BLaER1 treated with 17β-estradiol and CSF1 and Interleukin-3, amounts not matched to agents 10 nM and 100 nM (cell line): ENCODE measurements around the gene BRD2.

Experiments used
- H3K27ac ChIP-seq, 11 experiments: shearing (Covaris generic); formaldehyde crosslinking; 2 replicates each; pipeline ENCODE4 v1.8.1; 2022
- H3K27me3 ChIP-seq, 11 experiments: shearing (Covaris generic); formaldehyde crosslinking; 2 replicates each; pipeline ENCODE4 v1.8.1; 2022
- H3K36me3 ChIP-seq, 11 experiments: shearing (Covaris generic); formaldehyde crosslinking; 2 replicates each; pipeline ENCODE4 v1.8.1; 2022
- H3K4me1 ChIP-seq, 10 experiments: shearing (Covaris generic); formaldehyde crosslinking; 2 replicates each; pipeline ENCODE4 v1.8.1; 2022
- H3K4me2 ChIP-seq, 11 experiments: shearing (Covaris generic); formaldehyde crosslinking; 2 replicates each; pipeline ENCODE4 v1.8.1; 2022
- H3K4me3 ChIP-seq, 10 experiments: shearing (Covaris generic); formaldehyde crosslinking; 2 replicates each; pipeline ENCODE4 v1.8.1; 2022
- H3K9ac ChIP-seq, 11 experiments: shearing (Covaris generic); formaldehyde crosslinking; 2 replicates each; pipeline ENCODE4 v1.8.1; 2022
- H3K9me3 ChIP-seq, 11 experiments: shearing (Covaris generic); formaldehyde crosslinking; replicated peaks in 1 of 11; 2 replicates each; pipeline ENCODE4 v1.8.1; 2022
- H4K20me1 ChIP-seq, 11 experiments: shearing (Covaris generic); formaldehyde crosslinking; 2 replicates each; pipeline ENCODE4 v1.8.1; 2022
- Cebpa-rat ChIP-seq, 11 experiments: shearing (Covaris generic); IDR thresholded peaks; 2 replicates each; pipeline ENCODE4 v1.8.1; 2022

The BRD2 gene

DNA sequence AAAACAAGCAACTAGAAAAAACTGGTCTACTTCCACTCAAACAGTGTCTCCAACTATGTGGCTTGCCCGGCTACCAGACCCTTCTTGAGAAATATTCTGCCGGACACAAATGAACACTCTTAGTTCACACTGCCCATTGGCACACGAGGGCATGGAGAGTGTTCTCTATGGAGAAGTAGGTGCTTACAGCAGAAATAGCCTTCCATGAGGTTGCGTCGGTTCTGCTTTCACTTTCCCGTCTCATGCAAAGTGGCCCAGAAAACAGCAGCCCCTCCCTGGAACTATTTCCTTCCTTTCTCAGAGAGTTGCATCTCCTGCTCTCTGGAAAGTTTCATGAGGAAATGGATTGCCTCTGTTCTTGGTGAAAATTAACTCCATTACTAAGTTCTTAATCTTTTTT is 50.5 kb downstream of the BRD2 start:
- Histone ChIP-seq H3K36me3 (no peaks in the 10 kb centered on the region), H3K4me1 (peaks cover 46 to 60% (median 52%) of the 10 kb centered on the region in 10 experiments), H3K4me3 (peak overlapping the region in 2 of 10 experiments; percentile 9 to 21; a peak in 3 of 20 replicates), H3K9ac (peak overlapping the region; percentile 24 to 65 (median 54); a peak in 18 of 22 replicates), H3K27me3 (no peaks in the 10 kb centered on the region), H3K9me3 (no peaks in the 10 kb centered on the region), H3K4me2 (peak overlapping the region; percentile 77 to 89 (median 83)), H3K27ac (peak overlapping the region; percentile 46 to 82 (median 72); a peak in 21 of 22 replicates), H4K20me1 (no peaks in the 10 kb centered on the region)
- TF ChIP-seq Cebpa-rat (IDR thresholded peaks at IDR 0.05) = no peak

DNA sequence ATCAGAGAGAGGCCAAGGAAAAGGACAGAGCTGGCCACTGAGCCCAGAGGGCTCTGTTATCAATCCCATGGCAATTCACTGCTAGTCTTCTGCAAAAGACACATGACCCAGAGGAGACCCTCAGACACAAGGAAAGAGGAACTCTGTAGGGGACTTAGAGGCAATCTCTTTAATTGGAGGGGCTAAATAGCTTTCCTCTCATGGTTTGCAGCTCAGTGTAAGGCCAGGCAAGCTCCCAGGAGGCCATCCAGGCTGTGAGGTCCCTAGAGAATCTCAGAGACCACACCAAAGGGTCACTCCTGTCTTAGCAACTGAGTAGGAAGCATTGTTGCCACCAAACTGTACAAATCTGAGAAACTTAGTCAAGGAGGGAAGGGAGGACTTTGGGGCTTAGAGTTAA is 51.0 kb downstream of the BRD2 start:
- Histone ChIP-seq H3K36me3 (no peaks in the 10 kb centered on the region), H3K9me3 (no peaks in the 10 kb centered on the region), H3K27me3 (no peaks in the 10 kb centered on the region), H3K4me2 (peak overlapping the region; percentile 77 to 89 (median 83)), H3K27ac (peak overlapping the region; percentile 46 to 82 (median 72); a peak in 21 of 22 replicates), H4K20me1 (no peaks in the 10 kb centered on the region), H3K4me1 (peaks cover 46 to 60% (median 52%) of the 10 kb centered on the region in 10 experiments), H3K4me3 (peak overlapping the region in 2 of 10 experiments; percentile 9 to 21; a peak in 4 of 20 replicates), H3K9ac (peak overlapping the region; percentile 12 to 65 (median 54); a peak in 19 of 22 replicates)
- no peak for TF ChIP-seq Cebpa-rat (IDR thresholded peaks at IDR 0.05)

DNA sequence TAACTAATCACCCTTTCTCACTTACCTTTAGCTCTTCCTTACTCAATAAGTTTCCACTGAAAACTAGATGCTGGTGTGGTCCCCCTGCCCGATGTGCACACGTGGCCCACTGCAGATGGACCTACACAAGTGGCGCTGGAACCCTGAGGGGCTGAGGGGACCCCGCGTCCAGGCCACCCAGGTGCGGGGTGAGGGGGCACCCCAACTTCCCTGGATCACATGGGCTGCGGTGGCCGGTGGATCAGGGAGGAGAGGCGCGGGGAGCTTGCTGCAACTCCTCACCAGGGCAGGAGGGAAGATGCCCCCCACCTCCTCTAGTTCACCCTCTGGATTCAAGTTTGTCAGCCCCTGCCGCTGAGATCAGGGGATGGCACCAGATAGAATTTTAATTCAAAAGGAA is 53.5 kb downstream of the BRD2 start:
- Histone ChIP-seq H3K9me3 (peaks cover 0 to 3% (median 0%) of the 10 kb centered on the region in 11 experiments; a peak in 1 of 22 replicates), H3K9ac (no peak overlapping the region), H3K4me2 (no peak overlapping the region), H3K4me3 (no peak overlapping the region), H3K27me3 (no peaks in the 10 kb centered on the region), H3K4me1 (peaks cover 36 to 48% (median 43%) of the 10 kb centered on the region in 10 experiments), H3K27ac (no peak overlapping the region), H3K36me3 (no peaks in the 10 kb centered on the region), H4K20me1 (no peaks in the 10 kb centered on the region)
- TF ChIP-seq Cebpa-rat (IDR thresholded peaks at IDR 0.05) = no peak

DNA sequence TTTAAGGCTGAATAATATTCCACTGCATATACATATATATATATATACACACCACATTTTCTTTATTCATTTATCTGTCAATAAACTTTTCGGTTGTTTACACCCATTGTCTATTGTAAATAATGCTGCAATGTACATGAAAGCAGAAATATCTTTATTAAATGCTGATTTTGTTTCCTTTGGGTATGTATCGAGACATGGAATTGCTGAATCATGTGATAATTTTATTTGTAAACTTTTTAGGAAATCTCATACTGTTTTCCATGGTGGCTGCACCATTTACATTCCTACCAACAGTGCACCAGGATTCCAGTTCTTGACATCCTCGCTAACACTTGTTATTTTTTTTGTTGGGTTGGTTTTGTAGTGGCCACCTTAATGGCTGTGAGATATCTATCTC is 55.1 kb downstream of the BRD2 start:
- Histone ChIP-seq H3K9me3 (peaks cover 0 to 5% (median 0%) of the 10 kb centered on the region in 11 experiments; a peak in 1 of 22 replicates), H3K4me2 (no peak overlapping the region), H3K4me1 (peaks cover 33 to 43% (median 37%) of the 10 kb centered on the region in 10 experiments), H3K4me3 (no peak overlapping the region), H4K20me1 (no peaks in the 10 kb centered on the region), H3K27ac (no peak overlapping the region), H3K9ac (no peak overlapping the region), H3K36me3 (no peaks in the 10 kb centered on the region), H3K27me3 (no peaks in the 10 kb centered on the region)
- no peak for TF ChIP-seq Cebpa-rat (IDR thresholded peaks at IDR 0.05)

DNA sequence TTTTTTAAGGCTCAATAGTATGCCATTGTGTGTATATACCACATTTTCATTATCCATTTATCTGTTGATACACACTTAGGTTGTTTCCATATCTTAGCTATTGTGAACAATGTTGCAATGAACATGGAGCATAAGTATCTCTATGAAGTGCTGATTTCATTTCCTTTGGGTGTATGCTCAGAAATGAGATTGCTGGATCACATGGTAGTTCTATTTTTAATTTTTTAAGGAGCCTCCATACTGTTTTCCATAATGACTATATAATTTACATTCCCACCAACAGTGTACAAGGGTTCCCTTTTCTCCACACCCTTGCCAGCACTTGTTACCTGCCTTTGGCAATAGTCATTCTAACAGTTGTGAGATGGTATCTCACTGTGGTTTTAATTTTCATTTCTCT is 56.1 kb downstream of the BRD2 start:
- Histone ChIP-seq H3K4me1 (peaks cover 32 to 41% (median 36%) of the 10 kb centered on the region in 10 experiments), H3K4me2 (no peak overlapping the region), H4K20me1 (no peaks in the 10 kb centered on the region), H3K9ac (no peak overlapping the region), H3K36me3 (no peaks in the 10 kb centered on the region), H3K27me3 (no peaks in the 10 kb centered on the region), H3K4me3 (no peak overlapping the region), H3K9me3 (peaks cover 0 to 5% (median 0%) of the 10 kb centered on the region in 11 experiments; a peak in 1 of 22 replicates), H3K27ac (no peak overlapping the region)
- no peak for TF ChIP-seq Cebpa-rat (IDR thresholded peaks at IDR 0.05)

DNA sequence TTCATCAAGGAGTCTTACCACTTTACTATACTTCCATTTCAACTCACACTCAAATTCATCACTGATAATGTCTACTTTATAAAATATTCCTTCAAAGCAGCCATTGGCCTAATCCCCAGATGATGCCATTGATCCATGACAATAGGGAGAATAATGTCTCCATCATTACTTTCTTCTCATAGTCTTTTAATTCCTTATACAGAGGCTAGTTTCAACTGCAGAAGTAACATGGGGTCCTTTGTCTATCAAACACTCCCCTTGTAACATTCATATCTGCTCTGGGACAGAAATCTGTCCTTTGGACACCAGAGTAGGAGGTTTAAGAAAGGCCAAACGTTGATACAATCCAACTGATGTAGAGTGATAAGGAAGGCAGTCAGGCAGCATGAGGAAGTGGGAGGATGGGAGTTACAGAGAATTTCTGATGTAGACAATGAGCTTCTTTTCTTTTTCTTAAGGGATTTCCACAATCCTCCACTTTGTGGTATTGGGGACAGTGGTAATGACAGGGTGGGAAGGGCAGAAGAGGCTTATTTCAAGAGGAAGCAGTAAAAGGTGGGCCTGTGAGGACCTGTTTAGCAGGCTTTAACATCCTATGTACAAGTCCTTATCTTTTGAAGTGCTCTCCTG is 59.9 kb downstream of the BRD2 start:
- TF ChIP-seq Cebpa-rat (IDR thresholded peaks at IDR 0.05) = no peak
- Histone ChIP-seq H3K4me1 (peaks cover 27 to 48% (median 33%) of the 10 kb centered on the region in 10 experiments), H3K27me3 (no peaks in the 10 kb centered on the region; a peak in 1 of 22 replicates), H3K27ac (peak overlapping the region; percentile 43 to 95 (median 84); a peak in 21 of 22 replicates), H3K9ac (peak overlapping the region in 7 of 11 experiments; percentile 10 to 70 (median 50); a peak in 13 of 22 replicates), H3K9me3 (peaks cover 0 to 5% (median 0%) of the 10 kb centered on the region in 11 experiments; a peak in 2 of 22 replicates), H3K4me2 (peak overlapping the region; percentile 25 to 74 (median 59)), H4K20me1 (no peaks in the 10 kb centered on the region), H3K36me3 (no peaks in the 10 kb centered on the region), H3K4me3 (no peak overlapping the region)

DNA sequence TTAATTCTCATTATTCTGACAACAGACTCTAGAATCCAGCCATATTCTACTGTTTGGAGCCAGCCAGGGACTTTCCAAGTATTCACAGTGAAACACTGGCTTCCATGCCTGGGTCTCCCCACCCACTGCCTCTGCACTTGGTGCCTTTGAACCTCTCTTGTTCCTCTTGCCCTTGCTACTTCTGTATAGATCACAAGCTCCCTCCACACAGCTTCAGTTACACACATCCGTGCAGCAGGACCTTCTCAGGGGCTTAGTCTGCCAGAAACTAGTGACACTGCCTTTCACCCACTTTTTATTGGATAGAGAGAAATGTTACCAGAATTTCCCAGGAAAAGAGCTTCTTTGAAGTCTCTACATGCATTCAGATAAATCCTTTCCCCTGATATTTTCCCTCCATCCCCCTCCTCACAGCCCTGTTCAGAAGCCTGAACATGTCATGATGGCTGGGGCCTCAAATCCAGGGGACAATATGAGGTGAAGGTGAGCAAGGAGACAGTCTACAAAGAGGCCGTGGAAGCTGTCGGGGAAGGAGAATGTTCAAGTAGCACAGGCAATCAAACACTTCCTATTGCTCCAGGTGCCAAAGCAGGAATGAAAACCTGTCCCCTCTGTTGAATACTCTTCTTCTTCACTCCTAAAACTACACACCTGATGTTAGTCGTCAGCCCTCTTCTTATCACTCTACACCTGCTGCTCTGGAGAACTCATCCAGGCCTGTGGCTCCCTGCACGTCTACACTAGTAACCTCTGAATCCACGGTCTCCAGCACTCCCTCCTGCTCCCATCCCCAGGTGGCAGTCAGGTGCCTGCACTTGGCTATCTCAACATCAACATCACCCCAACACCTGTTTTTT is 61.2 kb downstream of the BRD2 start:
- Histone ChIP-seq H3K4me2 (peak overlapping the region; percentile 51 to 87 (median 71)), H3K4me1 (peaks cover 27 to 48% (median 33%) of the 10 kb centered on the region in 10 experiments), H3K9me3 (peaks cover 3 to 8% (median 4%) of the 10 kb centered on the region in 11 experiments; a peak in 20 of 22 replicates), H4K20me1 (no peaks in the 10 kb centered on the region), H3K4me3 (peak overlapping the region in 2 of 10 experiments; percentile 0 to 10; a peak in 1 of 20 replicates), H3K27ac (peak overlapping the region; percentile 65 to 95 (median 84); a peak in 21 of 22 replicates), H3K9ac (peak overlapping the region in 9 of 11 experiments; percentile 31 to 78 (median 60); a peak in 17 of 22 replicates), H3K27me3 (no peaks in the 10 kb centered on the region; a peak in 1 of 22 replicates), H3K36me3 (no peaks in the 10 kb centered on the region)
- no peak for TF ChIP-seq Cebpa-rat (IDR thresholded peaks at IDR 0.05)

DNA sequence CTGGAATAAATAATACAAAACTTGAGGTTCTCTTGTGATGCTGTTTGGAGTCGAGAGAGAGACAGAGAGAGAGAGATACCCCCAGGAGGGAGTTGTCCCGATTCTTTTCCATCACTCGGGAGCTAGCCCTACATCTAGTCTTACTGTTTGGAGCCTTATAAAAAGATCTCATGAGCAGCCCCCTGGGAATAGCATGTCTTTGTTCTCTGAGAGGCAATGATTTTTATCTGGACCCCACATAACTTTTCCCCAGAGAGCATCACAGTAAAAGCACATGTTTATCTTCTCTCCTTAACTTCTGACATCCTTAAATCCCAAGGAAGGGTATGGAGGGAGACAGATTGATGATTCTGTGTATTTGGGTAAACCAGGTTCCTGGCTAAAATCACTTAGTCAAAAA is 61.9 kb downstream of the BRD2 start:
- H3K4me2 ChIP-seq = peak overlapping the region; percentile 51 to 87 (median 71)
- H3K4me3 ChIP-seq = peak overlapping the region in 2 of 10 experiments; percentile 0 to 10; a peak in 1 of 20 replicates
- peak overlapping the region in 8 of 11 experiments; percentile 57 to 78 (median 61); a peak in 14 of 22 replicates for H3K9ac ChIP-seq
- H3K9me3 ChIP-seq = peaks cover 10 to 15% (median 11%) of the 10 kb centered on the region in 11 experiments
- peaks cover 27 to 48% (median 33%) of the 10 kb centered on the region in 10 experiments for H3K4me1 ChIP-seq
- H3K27me3 ChIP-seq = no peaks in the 10 kb centered on the region; a peak in 1 of 22 replicates
- no peaks in the 10 kb centered on the region for H3K36me3 ChIP-seq
- H3K27ac ChIP-seq = peak overlapping the region; percentile 65 to 95 (median 84); a peak in 20 of 22 replicates
- TF ChIP-seq Cebpa-rat (IDR thresholded peaks at IDR 0.05) = no peak
- no peaks in the 10 kb centered on the region for H4K20me1 ChIP-seq
